T-helper 9 cell (primary cell): ENCODE data around the gene BRSK1.
A peak's percentile ranks its signal among the peaks of the same experiment; 100 is the strongest.

ENCODE experiments used
- DNase-seq: peaks from one replicate; pipeline ENCODE4 v3.0.0-alpha.2; 2020

BRSK1 gene

GRCh38 chr19:55339105-55339888 is 55.5 kb downstream of the BRSK1 start, which contains the start of gene KMT5C:
Gene KMT5C (plus strand): TSS chr19:55339876. CDS start chr19:55341937, 2,061 bp downstream.
- peak; percentile 100 for DNase-seq

DNA sequence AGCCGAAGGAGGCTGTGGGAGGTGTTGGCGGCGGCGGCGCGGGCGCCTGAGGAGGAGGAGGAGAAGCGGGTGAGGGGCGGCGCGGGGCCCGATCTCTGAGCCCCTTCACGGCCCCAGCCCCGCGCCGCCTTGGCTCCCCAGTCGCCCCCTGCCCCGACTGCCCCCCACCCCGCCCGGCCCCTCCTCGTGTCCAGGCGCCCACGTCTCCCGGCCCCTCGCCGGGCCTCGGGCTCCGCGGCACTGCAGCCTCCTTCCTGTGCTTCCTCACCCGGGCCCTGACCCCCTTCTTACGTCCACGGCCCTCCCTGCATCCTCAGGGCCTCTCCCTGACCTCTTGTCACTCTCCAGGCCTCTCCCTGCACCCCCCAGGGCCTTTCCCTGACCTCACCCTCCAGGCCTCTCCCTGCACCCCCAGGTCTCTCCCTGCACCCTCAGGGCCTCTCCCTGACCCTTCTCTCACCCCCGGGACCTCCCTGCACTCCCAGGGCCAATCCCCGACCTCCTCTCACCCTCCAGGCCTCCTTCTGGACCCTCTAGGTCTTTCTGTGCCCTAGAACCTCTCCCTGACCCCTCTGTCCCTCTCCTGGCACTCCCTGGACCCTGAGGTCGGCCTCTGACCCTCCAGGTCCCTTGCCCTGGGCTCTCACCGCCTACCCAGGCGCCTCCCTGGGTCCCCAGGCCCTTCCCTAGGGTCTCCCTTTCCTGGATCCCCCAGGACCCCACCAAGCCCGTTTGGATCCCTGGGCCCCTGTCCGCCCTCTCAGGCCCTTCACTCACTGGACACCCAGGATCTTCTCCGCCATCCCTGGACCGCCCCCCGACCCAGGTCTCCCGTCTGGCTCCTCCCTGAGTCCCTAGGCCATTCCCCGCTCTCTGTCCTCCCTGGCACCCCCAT is 56.3 kb downstream of the BRSK1 start:
- peak; percentile 28 for DNase-seq

DNA sequence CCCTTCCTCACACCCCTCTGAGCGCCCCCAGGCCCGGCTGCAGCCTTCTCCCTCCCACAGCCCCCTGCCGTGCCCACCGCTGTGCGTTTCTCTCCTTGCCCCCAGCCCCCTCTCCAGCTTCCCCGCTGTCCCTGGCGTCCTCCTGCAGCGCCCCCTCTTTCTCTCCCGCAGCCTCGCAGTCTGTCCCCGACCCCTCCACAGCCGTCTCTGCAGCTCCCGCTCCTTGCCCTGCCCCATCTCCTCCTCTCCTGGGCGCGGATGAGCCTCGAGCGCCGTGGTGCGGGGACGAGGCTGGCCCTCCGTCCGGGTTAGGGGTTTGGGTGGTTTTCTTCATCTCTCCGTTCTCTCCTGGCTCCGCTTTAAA is 57.0 kb downstream of the BRSK1 start:
- DNase-seq: no peak

DNA sequence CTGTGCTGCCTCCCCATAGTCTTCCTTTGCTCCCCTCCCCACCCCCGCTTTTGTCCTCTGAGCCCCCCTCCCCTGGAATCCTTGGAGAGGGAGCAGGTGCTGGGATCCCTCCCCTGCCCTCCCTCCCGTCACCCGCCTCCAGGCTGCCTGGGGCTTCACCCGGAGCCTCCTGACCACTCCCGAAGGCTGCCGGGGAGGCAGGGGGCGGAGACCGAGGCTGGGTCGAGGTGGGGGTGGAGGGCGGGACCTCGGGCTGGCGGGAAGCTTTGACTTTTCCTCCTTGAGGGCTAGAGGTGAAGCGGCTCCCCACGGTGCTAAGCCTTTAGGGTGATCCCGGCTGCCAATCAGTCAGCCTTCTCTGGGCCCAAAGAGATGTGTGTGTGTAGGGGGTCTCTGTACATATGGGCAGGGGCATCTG is 57.4 kb downstream of the BRSK1 start:
- DNase-seq: peak; percentile 25

- no peak for DNase-seq
Measured at GRCh38 chr19:55341595-55342531, 58.1 kb downstream of the BRSK1 start.

GRCh38 chr19:55344444-55344843 is 60.6 kb downstream of the BRSK1 start:
- DNase-seq: no peak

GRCh38 chr19:55345101-55345817 is 61.5 kb downstream of the BRSK1 start:
- no peak for DNase-seq

DNA sequence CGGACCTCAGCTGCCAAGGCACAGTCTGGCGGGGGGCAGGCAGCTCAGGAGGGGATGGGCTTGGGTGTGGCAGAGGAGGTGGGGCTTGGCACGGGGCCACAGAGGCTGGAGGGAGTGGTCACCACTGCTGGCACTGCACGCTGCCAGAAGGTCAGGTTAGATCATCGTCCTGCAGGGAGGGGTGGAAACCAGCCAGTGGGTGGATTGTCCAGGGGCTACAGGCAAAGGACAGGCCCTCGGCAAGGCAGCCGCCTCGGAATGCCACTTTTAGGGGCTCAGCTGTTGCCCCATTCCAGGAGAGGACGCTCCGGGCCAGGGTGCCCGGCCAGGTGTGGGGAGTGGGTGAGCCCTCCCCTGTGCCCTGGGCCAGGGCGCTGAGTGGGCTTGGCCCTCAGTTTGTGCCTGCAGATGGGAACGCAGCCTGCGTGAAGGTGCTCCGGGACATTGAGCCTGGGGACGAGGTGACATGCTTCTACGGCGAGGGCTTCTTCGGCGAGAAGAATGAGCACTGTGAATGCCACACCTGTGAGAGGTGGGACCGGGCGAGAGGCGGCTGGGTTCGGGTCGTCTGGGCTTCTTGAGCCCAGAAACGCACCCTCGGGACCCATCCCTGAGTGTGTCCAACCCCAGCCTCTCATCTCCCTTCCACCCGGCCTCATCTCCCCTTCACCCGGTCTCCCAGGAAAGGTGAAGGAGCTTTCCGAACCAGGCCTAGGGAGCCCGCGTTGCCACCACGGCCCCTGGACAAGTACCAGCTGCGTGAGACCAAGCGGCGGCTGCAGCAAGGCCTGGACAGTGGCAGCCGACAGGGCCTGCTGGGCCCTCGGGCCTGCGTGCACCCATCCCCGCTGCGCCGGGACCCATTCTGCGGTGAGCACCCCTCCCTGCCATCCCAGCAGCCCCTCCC is 62.3 kb downstream of the BRSK1 start:
- no peak for DNase-seq

- no peak for DNase-seq
Measured at GRCh38 chr19:55346725-55347441, 63.1 kb downstream of the BRSK1 start.

DNA sequence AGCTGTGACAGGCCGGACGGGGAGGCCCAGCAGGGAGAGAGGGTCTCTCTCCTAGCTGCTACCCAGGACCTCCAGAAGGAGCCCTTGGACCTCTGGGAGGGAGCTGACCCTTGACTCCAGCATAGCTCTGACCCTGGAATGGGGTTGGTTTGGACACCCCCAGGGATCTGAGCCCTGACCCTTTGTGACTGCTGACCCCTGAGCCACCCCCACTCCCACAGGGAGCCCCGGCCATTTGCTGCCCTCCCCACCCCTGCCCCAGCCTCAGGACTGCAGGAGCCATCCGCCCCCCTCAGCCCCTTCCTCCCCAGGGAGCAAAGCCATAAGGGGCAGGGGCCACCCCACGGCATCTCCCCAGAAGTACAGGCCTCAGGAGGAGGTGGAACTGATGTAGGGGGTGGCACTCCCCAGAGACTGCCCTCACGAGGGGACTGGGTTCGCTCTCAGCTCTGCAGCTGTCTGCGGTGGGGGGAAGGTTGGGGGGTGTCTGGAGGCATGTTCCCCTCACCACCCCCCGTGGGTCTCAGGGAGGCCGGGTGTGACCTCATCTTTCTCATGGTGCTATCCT is 63.7 kb downstream of the BRSK1 start:
- DNase-seq: no peak

DNA sequence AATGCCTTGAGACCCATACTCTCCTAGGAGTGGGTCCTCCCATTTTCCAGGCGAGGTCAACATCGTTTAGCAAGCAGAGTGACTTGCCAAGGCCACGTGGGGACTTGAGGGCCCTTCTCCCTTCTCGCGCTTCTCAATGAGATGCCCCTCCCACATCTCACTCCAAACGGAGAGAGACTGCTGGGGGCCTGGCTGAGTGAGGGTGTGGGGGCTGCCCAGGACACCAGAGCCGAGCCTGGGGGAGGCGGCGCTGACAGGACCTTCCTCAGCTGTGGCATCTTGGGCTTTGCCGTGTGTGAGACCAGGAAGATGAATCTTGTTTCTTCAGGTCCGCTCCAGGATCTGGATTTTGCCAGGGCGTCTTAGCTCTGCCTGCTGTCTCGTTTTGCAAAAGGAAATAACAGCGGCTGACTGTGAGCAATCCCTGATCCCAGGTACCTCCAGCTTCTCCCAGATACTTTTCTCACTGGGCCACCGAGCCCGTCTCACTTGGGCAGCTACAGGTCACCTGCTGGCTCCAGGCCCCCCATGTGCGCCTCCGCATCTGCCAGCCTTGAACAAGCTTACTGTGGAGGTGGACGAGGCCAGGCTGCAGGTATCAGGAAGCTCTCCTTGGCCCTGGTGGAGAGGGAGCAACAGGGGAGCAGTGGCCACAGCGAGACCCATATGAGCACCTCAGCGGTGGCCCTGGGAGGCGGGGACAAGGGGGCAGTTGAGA is 64.7 kb downstream of the BRSK1 start:
- DNase-seq: no peak

DNA sequence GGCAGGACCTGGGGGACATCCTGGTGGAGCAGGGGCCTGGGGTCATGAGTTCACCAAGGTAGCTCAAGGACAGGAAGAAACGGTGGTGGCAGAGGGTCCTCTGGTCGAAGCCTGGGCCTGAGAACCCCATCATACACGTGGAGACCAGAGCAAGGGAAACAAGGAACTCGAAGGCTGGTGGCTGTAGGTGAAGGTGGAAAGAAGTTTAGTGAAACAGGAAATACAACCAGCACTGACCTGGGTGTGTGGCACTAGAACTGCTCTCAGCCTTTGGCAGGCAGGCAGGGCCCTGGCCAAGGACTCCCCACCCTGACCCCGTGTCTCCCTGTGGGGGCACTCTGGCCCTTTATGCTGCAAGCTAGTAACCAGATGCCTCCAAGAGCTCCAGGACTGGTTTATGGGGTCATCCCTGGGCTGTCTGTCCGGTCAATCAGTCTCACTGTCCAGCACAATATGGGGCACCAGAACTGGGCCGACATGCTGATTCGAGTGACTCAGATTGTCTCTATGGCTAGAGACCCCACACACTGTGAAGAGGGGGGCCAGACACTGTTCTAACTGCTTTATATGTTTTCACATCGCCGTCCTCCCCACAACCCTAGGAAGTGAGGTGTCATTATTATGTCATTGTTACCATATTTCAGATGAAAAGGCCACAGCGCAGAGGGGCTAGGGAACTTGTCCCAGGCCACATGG is 67.0 kb downstream of the BRSK1 start:
- no peak for DNase-seq

DNA sequence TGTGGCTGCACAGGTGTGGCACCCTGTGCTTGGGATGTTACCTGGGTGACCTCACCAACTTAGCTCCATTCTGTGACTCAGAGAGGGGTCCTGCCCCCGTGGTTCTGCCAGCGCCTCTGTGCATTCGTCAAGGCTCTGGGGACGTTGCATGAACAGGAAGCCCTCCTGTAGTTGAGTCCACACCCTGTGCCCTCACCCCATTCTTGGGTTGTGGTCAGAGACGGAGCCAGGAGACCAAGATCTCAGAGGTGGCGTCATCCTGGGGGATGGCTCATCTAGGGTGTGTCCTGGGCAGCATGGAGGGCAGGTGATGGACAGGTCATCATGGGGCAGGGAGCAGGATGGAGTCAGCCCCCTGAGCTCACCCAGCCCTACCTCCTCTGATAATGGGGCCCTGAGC is 68.2 kb downstream of the BRSK1 start:
- no peak for DNase-seq

DNA sequence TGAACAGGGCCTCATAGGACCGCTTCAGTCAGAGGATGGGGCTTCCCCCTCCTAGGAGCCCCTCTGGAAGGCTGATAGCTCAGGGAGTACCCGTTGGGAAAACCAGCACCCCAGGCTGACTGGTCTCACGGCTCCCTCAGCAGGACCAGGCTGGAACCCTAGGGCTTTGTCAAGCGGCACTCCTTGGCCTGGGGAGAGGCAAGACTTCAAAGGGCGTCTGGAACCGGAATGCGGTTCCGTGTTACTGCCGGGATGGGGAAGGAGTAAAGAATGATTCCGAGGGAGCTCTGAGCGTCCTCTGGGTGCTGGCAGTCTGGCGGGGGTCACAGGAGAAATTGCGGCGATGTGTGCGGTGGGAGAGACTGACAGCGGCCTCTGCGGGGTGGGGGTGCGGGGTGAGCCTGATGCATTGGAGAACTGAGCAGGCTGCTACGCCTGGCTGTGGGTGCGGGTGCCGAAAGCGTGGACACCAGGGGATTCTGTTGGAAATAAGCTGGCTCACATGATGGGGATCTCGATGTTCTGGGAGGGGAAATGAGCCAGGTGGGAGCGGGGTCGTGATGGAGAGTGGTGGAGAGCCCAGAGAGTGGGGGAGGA is 68.8 kb downstream of the BRSK1 start:
- no peak for DNase-seq

- DNase-seq: no peak
Measured at GRCh38 chr19:55353356-55353802, 69.6 kb downstream of the BRSK1 start.

GRCh38 chr19:55353803-55354697 is 70.3 kb downstream of the BRSK1 start:
- peak; percentile 62 for DNase-seq

DNA sequence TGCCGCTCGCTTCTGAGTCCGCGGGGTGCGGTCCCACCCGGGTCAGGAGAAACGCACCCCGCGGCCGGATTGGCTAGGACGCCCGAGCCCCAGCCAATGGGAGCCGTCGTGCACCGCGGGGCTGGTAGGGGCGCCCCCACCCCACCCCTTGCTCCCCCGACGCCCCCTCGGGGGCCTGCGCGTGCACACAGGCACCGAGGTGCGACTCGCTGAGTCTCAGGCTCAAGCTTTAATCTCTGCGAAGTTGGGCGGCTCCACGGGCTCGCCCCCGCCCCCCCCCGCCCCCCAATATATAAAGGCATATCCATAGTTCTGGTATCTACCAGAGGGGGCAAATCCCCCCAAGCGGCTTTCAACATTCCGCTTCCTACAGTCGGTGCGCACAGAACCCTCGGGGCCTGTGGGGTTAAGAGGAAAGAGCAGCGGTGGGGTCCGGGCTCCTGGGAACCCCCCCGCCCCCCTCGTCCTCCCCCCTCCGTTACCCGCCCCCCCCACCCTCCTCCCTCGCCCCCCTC is 71.0 kb downstream of the BRSK1 start, which contains the start of gene COX6B2:
TSS of gene COX6B2 (minus strand) at position 22 of the 515 bp plus-strand sequence. CDS start 198 bp downstream, outside the sequence.
- DNase-seq: no peak
